GM13977 (cell line): ENCODE data around the gene MICU1.

ENCODE experiments used
- DNase-seq: peaks from one replicate; pipeline ENCODE4 v3.0.0; 2012; ENCODE audit warnings: low spot score
- in situ Hi-C: fragments of 300-500 bp; cut with MboI; formaldehyde crosslinking; loops from one replicate; pipeline ENCODE4 v1.12.0; 2022; ENCODE audit warnings: low sequenced_read_pairs, low pct_unique_long_range_greater_than_20kb, mixed read lengths, inconsistent platforms; ENCODE audit not compliant: unreplicated experiment
- TF ChIP-seq, protein P1 (sequence below): IDR thresholded peaks from 2 replicates; pipeline ENCODE4 v1.5.1; 2012; ENCODE audit warnings: mild to moderate bottlenecking, control low read depth; ENCODE audit not compliant: insufficient read depth; ENCODE audit errors: extremely low read depth, missing control alignments

MICU1 gene

DNA sequence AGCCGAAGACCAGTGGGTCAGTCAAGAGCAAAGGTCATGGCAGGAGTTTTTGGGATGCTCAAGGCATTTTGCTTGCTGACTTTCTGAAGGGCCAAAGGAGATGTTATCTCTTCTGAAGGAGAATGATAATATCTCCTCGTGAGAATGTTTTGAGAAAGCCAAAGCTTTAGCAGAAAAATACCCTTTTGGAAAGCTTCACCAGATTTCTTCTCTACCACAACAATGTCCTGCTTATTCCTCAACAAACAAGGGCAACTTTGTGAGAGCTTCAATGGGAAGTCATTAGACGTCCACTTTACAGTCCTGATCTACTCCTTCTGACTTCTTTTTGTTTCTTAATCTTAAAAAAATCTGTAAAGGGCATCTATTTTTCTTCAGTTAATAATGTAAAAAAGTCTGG is 138.4 kb downstream of the MICU1 start:
- DNase-seq: no peak
- in situ Hi-C loops: no loop called here
- TF ChIP-seq, protein P1, sequence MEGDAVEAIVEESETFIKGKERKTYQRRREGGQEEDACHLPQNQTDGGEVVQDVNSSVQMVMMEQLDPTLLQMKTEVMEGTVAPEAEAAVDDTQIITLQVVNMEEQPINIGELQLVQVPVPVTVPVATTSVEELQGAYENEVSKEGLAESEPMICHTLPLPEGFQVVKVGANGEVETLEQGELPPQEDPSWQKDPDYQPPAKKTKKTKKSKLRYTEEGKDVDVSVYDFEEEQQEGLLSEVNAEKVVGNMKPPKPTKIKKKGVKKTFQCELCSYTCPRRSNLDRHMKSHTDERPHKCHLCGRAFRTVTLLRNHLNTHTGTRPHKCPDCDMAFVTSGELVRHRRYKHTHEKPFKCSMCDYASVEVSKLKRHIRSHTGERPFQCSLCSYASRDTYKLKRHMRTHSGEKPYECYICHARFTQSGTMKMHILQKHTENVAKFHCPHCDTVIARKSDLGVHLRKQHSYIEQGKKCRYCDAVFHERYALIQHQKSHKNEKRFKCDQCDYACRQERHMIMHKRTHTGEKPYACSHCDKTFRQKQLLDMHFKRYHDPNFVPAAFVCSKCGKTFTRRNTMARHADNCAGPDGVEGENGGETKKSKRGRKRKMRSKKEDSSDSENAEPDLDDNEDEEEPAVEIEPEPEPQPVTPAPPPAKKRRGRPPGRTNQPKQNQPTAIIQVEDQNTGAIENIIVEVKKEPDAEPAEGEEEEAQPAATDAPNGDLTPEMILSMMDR: no peak

DNA sequence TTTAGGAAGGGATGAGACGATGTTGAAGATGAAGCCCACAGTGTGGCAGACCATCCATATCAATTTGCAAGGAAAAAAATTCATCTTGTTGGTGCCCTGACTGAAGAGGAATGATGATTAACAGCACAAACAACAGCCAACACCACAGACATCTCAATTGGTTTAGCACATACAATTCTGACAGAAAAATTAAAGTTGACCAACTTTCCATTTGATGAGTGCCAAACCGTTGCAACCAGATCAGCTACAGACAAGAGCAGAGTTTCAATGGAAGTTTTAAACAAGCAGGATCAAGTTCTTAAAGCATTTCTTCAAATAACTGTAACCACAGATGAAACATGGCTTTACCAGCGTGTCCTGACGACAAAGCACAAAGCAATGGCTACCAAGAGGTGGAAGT is 138.8 kb downstream of the MICU1 start:
- TF ChIP-seq, protein P1: no peak
- no peak for DNase-seq
- in situ Hi-C loops: no loop called here

DNA sequence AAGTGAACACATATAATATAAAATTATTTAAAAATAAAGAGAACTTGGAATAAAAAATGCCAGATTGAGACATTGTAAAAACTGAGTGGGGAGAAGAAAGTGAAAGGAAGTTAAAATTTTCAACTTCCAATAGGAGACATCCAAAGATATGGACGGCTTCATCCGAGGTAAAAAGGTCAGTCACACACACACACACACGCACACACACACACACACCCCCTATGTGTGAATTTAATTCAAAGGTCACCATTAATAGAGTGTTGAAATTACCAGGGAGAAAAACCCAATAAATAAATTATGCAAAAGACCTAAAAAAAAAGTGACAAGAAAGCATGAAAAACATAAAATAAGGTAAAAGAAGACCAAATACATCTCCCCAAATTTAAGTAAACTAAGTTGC is 140.2 kb downstream of the MICU1 start:
- TF ChIP-seq, protein P1: no peak
- in situ Hi-C loops: no loop called here
- no peak for DNase-seq

DNA sequence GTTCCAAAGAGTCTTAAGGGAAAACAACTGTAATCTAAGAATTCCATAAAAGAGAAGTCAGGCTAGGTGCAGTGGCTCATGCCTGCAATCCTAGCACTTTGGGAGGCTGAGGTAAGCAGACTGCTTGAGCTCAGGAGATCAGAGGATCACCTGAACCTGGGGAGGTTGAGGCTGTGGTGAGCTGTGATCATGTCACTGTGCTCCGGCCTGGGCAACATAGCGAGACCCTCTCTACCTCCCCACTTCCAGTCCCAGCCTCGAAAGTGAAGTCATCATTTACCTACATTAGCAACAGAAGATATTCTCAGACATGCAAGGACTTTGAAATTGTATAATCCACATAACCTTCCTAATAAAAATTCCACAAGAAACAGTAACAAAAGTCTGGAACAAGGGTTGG is 141.4 kb downstream of the MICU1 start:
- no peak for DNase-seq
- in situ Hi-C loops: no loop called here
- TF ChIP-seq, protein P1: no peak

DNA sequence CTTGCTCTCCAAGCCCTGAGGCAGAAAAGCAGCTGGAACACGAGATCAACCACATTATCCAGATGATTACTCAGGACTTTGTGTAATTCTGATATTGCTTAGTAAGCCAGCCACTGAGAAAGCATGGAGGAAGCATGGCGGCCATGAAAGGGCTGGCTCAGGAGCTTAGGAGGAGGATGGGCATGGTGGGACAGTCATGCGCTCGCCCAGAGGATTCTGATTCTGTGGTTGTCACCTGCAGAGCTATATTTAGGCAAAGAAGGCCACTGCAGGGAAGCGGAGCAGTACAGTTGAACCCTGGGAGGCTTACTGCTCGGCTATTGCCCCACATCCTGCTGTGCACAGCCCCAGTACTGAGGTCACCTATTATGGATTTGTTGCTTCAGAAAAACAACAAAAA is 142.4 kb downstream of the MICU1 start:
- TF ChIP-seq, protein P1: no peak
- in situ Hi-C loops: no loop called here
- no peak for DNase-seq

DNA sequence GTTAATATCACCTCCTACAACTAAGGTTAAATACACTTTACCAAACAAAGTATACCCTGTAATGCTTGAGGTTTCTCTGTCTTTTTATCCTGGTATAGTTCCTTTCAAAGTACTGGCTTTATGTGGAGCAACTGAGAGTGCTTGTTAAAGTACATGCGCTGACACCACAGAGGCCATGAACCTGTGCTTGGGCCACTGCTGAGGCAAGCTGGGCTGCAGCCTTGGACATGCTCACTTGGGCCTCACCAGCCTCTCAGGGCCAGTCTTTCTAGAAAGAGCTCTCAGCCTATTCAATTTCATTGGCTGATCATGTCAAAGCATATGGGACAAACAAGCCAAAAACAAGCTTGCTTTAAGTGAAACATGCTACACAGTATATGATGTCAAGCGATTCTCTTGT is 145.0 kb downstream of the MICU1 start:
- in situ Hi-C loops: no loop called here
- TF ChIP-seq, protein P1: no peak
- no peak for DNase-seq

DNA sequence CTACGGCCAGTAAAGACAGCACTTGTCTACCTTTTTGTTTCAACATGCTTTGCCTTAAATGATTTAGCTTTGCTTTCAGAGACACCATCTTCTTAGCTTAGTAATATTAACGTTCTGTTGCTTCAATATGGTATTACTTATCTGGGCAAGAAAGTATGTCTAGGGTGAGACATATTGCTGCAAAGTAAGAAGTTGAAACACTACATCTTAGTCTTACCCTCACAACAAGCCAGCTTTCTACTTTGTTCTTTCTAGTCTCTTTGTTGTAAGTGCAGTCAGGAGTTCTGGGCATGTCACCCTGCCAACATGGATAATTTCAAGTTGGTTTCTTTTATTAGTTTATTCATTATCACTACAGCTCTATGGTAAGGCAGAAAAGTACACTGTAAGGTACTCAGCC is 148.4 kb downstream of the MICU1 start:
- TF ChIP-seq, protein P1: no peak

More for the DNA sequence above, 148.4 kb downstream of the MICU1 start:
- in situ Hi-C loops: no loop called here
- DNase-seq: no peak
